ENCODE results near the gene LHCGR. TPM values are rescaled to one million over a fixed set of nuclear protein-coding genes. Genes with fewer than 3 reads are reported as not detected.

The LHCGR gene
- total RNA-seq, 1 experiment from 2014 or later, result 0.31 TPM

- TF ChIP-seq NFYB (CRISPR knock-in tag; conservative IDR thresholded peaks at IDR 0.05; ENCODE audit: low read depth) (no peak), ZNF512 (CRISPR knock-in tag; IDR thresholded peaks at IDR 0.05; ENCODE audit: borderline replicate concordance) (no peak), JUN (CRISPR knock-in tag; IDR thresholded peaks at IDR 0.05) (no peak), ZBTB21 (CRISPR knock-in tag; IDR thresholded peaks at IDR 0.05; ENCODE audit: borderline replicate concordance) (0 out of 2 replicates have a peak, but pooled peaks have one; percentile 54), PRDM15 (CRISPR knock-in tag; IDR thresholded peaks at IDR 0.05) (no peak), ZMAT4 (CRISPR knock-in tag; IDR thresholded peaks at IDR 0.05) (no peak), FOXK1 (CRISPR knock-in tag; IDR thresholded peaks at IDR 0.05) (0 out of 2 replicates have a peak, but pooled peaks have one; percentile 39), E2F5 (CRISPR knock-in tag; IDR thresholded peaks at IDR 0.05) (no peak), IRF1 (CRISPR knock-in tag; IDR thresholded peaks at IDR 0.05) (no peak), ZNF263 (CRISPR knock-in tag; IDR thresholded peaks at IDR 0.05; ENCODE audit: low read depth) (no peak), TP53 (CRISPR knock-in tag; IDR thresholded peaks at IDR 0.05) (peak; percentile 85), CREM (CRISPR knock-in tag; IDR thresholded peaks at IDR 0.05) (no peak), TEAD1 (CRISPR knock-in tag; IDR thresholded peaks at IDR 0.05) (no peak), USF1 (CRISPR knock-in tag; IDR thresholded peaks at IDR 0.05) (no peak; the same call in 1 of the 2 replicates), PREB (CRISPR knock-in tag; IDR thresholded peaks at IDR 0.05; ENCODE audit: borderline replicate concordance) (no peak), HMGXB4 (CRISPR knock-in tag; IDR thresholded peaks at IDR 0.05) (0 out of 2 replicates have a peak, but pooled peaks have one; percentile 44), ZNF219 (CRISPR knock-in tag; IDR thresholded peaks at IDR 0.05; ENCODE audit: borderline replicate concordance) (no peak), CBFB (CRISPR knock-in tag; IDR thresholded peaks at IDR 0.05; ENCODE audit: low read depth) (no peak), IRF2 (CRISPR knock-in tag; IDR thresholded peaks at IDR 0.05; ENCODE audit: borderline replicate concordance, low read depth) (no peak), ARID4B (CRISPR knock-in tag; IDR thresholded peaks at IDR 0.05; ENCODE audit: borderline replicate concordance) (no peak), ZBTB43 (CRISPR knock-in tag; IDR thresholded peaks at IDR 0.05) (no peak), NR1H2 (CRISPR knock-in tag; IDR thresholded peaks at IDR 0.05) (no peak)
These were observed at the start of gene LHCGR (continued) for GRCh38 chr2:48755473-48755872.
